DND-41 (cell line): ENCODE results near the gene MYCBP2.

Experiments
- ATAC-seq: fragments of 200-7000 bp; cut with Tn5 transposase; 3 replicates; pipeline ENCODE4 v1.9.1; 2021; ENCODE audit warnings: low read depth; ENCODE audit not compliant: insufficient read depth
- DNase-seq: peaks from one replicate; pipeline ENCODE4 v3.0.0-alpha.2; 2020
- H2AFZ ChIP-seq: 2 replicates; pipeline ENCODE4 v1.6.0; 2012; ENCODE audit warnings: low read depth, low read length
- H3K27ac ChIP-seq: 2 replicates; pipeline ENCODE4 v1.5.1; 2012; ENCODE audit warnings: low read length, inconsistent platforms
- H3K27me3 ChIP-seq: fragments of 200-600 bp; sonication (generic); 2 replicates; pipeline ENCODE4 v1.6.0; 2012; ENCODE audit warnings: low read length, mild to moderate bottlenecking, inconsistent platforms; ENCODE audit not compliant: insufficient read depth, poor library complexity
- H3K36me3 ChIP-seq: 2 replicates; pipeline ENCODE4 v1.5.1; 2012; ENCODE audit warnings: low read length, inconsistent platforms; ENCODE audit not compliant: insufficient read depth
- H3K4me1 ChIP-seq: 2 replicates; pipeline ENCODE4 v1.5.1; 2012; ENCODE audit warnings: mild to moderate bottlenecking, low read length; ENCODE audit not compliant: insufficient read depth
- H3K4me2 ChIP-seq: 2 replicates; pipeline ENCODE4 v1.6.0; 2012; ENCODE audit warnings: mild to moderate bottlenecking, moderate library complexity, low read length, inconsistent platforms; ENCODE audit not compliant: insufficient read depth
- H3K4me3 ChIP-seq, 2 experiments: fragments of 200-600 bp in 1 of 2; shearing (Covaris generic) in 1 of 2; 2 replicates each; pipeline ENCODE4 v1.5.1; 2012 to 2016; ENCODE audit warnings: inconsistent platforms in 2 of 2, low read length in 2 of 2, mild to moderate bottlenecking in 2 of 2, low read depth in 1 of 2, moderate library complexity in 1 of 2
- H3K79me2 ChIP-seq: 2 replicates; pipeline ENCODE4 v1.6.0; 2012; ENCODE audit warnings: low read length, inconsistent platforms; ENCODE audit not compliant: insufficient read depth
- H3K9ac ChIP-seq: 2 replicates; pipeline ENCODE4 v1.6.0; 2012; ENCODE audit warnings: low read depth, mild to moderate bottlenecking, inconsistent platforms, low read length, moderate library complexity
- H3K9me3 ChIP-seq: 2 replicates; pipeline ENCODE4 v1.5.1; 2012; ENCODE audit warnings: low read length, moderate library complexity, mild to moderate bottlenecking, inconsistent platforms; ENCODE audit not compliant: insufficient read depth, severe bottlenecking
- H4K20me1 ChIP-seq: 2 replicates; pipeline ENCODE4 v1.6.0; 2012; ENCODE audit warnings: low read length; ENCODE audit not compliant: insufficient read depth
- CTCF ChIP-seq: IDR thresholded peaks from 2 replicates; pipeline ENCODE4 v1.5.1; 2012; ENCODE audit warnings: borderline replicate concordance, low read length, moderate library complexity, mild to moderate bottlenecking; ENCODE audit not compliant: poor library complexity, severe bottlenecking; ENCODE audit errors: extremely low read depth
- EZH2 ChIP-seq: IDR thresholded peaks from 3 replicates; pipeline ENCODE4 v1.6.1; 2012; ENCODE audit warnings: borderline replicate concordance, low read depth, mild to moderate bottlenecking, moderate library complexity, low read length, inconsistent platforms; ENCODE audit not compliant: severe bottlenecking

MYCBP2 gene

GRCh38 chr13:77338961-77339401 is 12.1 kb upstream of the MYCBP2 start:
- no peak for DNase-seq
- Histone ChIP-seq H3K79me2 (no peaks in the 10 kb centered on the region), H4K20me1 (no peaks in the 10 kb centered on the region), H3K4me2 (no peak overlapping the region), H3K4me3 (no peak overlapping the region), H2AFZ (no peak overlapping the region), H3K4me1 (no peaks in the 10 kb centered on the region), H3K27ac (no peak overlapping the region), H3K27me3 (no peaks in the 10 kb centered on the region), H3K9ac (no peak overlapping the region), H3K36me3 (no peaks in the 10 kb centered on the region), H3K9me3 (no peaks in the 10 kb centered on the region)
- no peak for ATAC-seq
- TF ChIP-seq CTCF (no peak), EZH2 (no peak)

- ATAC-seq (no peak), DNase-seq (no peak)
- no peaks in the 10 kb centered on the region for H3K36me3 ChIP-seq
- no peak overlapping the region for H3K27ac ChIP-seq
- no peak overlapping the region for H2AFZ ChIP-seq
- H4K20me1 ChIP-seq: no peaks in the 10 kb centered on the region
- H3K9me3 ChIP-seq: no peaks in the 10 kb centered on the region
- no peaks in the 10 kb centered on the region for H3K27me3 ChIP-seq
- H3K9ac ChIP-seq: no peak overlapping the region
- H3K4me3 ChIP-seq: no peak overlapping the region
- no peak overlapping the region for H3K4me2 ChIP-seq
- TF ChIP-seq CTCF: no peak
- no peak for TF ChIP-seq EZH2
- no peaks in the 10 kb centered on the region for H3K4me1 ChIP-seq
- no peaks in the 10 kb centered on the region for H3K79me2 ChIP-seq
Observed at GRCh38 chr13:77338329-77338728, 11.4 kb upstream of the MYCBP2 start.

GRCh38 chr13:77337159-77337558 is 10.3 kb upstream of the MYCBP2 start:
- Histone ChIP-seq H3K9me3 (no peaks in the 10 kb centered on the region), H3K4me2 (no peak overlapping the region), H3K4me3 (no peak overlapping the region), H3K4me1 (no peaks in the 10 kb centered on the region), H3K27me3 (no peaks in the 10 kb centered on the region), H4K20me1 (no peaks in the 10 kb centered on the region), H3K79me2 (no peaks in the 10 kb centered on the region), H3K9ac (no peak overlapping the region), H3K27ac (no peak overlapping the region), H2AFZ (no peak overlapping the region), H3K36me3 (no peaks in the 10 kb centered on the region)
- ATAC-seq: no peak
- TF ChIP-seq CTCF (no peak), EZH2 (no peak)
- DNase-seq: no peak

- Histone ChIP-seq H3K27me3 (no peaks in the 10 kb centered on the region), H3K9me3 (no peaks in the 10 kb centered on the region), H3K4me3 (no peak overlapping the region), H3K27ac (no peak overlapping the region), H3K36me3 (no peaks in the 10 kb centered on the region), H4K20me1 (no peaks in the 10 kb centered on the region), H3K9ac (no peak overlapping the region), H3K4me2 (no peak overlapping the region), H3K79me2 (no peaks in the 10 kb centered on the region; the same call in 1 of the 2 replicates), H3K4me1 (peaks cover 14% of the 10 kb centered on the region; the same call in 1 of the 2 replicates), H2AFZ (no peak overlapping the region)
- TF ChIP-seq CTCF (no peak), EZH2 (no peak)
- ATAC-seq (no peak), DNase-seq (no peak)
Observed at GRCh38 chr13:77335543-77335942, 8.6 kb upstream of the MYCBP2 start.
